Hematopoietic multipotent progenitor cell treated with erythropoietin and hydrocortisone succinate and interleukin-3 and kit ligand, for 17 days (in vitro differentiated cells): Measurements from ENCODE around the gene RBM43.

Experiments
- DNase-seq: peaks from one replicate; pipeline ENCODE4 v3.0.0-alpha.2; 2015; ENCODE audit warnings: low spot score

RBM43 gene

GRCh38 chr2:151217343-151217742 is 44.3 kb downstream of the RBM43 start:
- no peak for DNase-seq

GRCh38 chr2:151207100-151207499 is 54.6 kb downstream of the RBM43 start:
- no peak for DNase-seq

GRCh38 chr2:151206446-151206968 is 55.2 kb downstream of the RBM43 start:
- no peak for DNase-seq

GRCh38 chr2:151205571-151205970 is 56.1 kb downstream of the RBM43 start:
- no peak for DNase-seq

- DNase-seq, result no peak
Observed at GRCh38 chr2:151204756-151205155, 56.9 kb downstream of the RBM43 start.

GRCh38 chr2:151200844-151201243 is 60.8 kb downstream of the RBM43 start:
- DNase-seq, result no peak

GRCh38 chr2:151200277-151200676 is 61.4 kb downstream of the RBM43 start:
- no peak for DNase-seq

- no peak for DNase-seq
Observed at GRCh38 chr2:151198645-151199044, 63.0 kb downstream of the RBM43 start.
